ENCODE results near the gene CRYL1. TPM values are rescaled to one million over a fixed set of nuclear protein-coding genes. Genes with fewer than 3 reads are reported as not detected.

CRYL1 gene
- total and polyA plus RNA-seq, 2 of the 13 experiments (the other 11 are each of a cell fraction or from before 2014, with no cell fraction given), result 57.2 to 115 TPM

DNA sequence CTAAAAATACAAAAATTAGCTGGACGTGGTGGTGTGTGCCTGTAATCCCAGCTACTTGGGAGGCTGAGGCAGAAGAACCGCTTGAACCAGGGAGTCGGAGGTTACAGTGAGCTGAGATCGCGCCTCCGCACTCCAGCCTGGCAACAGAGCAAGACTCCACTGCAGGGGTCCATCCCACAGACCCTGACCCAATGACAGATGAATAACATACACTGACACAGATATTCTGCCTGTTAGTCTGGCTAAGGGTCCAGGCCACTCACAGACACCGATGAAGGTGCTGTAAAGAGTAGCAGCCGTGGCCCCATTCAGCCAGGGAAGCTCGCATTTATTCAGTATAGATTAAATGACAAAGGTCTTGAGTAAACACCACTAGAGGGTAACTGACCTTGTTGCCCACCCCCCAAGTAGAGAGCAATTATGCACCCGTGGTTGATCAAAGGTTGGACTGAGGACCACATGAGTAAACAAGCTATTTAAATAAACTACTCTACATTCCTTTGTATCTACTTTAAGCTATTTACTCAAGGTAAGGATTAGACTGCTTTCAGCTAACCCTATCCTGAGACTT, 8.5 kb upstream of the CRYL1 start (continued):
- 0 out of 2 replicates have a peak, but pooled peaks have one; percentile 20 for TF ChIP-seq HDAC1 (CRISPR knock-in tag; IDR thresholded peaks at IDR 0.05)
- no peak for TF ChIP-seq ZNF83 (CRISPR knock-in tag; IDR thresholded peaks at IDR 0.05; ENCODE audit: borderline replicate concordance)
- peak; percentile 36; the same call in 1 of the 2 replicates for TF ChIP-seq GATAD2A (CRISPR knock-in tag; IDR thresholded peaks at IDR 0.05)
- TF ChIP-seq RBM22 (optimal IDR thresholded peaks at IDR 0.05; ENCODE audit: low read length), result no peak
- TF ChIP-seq, protein P1, sequence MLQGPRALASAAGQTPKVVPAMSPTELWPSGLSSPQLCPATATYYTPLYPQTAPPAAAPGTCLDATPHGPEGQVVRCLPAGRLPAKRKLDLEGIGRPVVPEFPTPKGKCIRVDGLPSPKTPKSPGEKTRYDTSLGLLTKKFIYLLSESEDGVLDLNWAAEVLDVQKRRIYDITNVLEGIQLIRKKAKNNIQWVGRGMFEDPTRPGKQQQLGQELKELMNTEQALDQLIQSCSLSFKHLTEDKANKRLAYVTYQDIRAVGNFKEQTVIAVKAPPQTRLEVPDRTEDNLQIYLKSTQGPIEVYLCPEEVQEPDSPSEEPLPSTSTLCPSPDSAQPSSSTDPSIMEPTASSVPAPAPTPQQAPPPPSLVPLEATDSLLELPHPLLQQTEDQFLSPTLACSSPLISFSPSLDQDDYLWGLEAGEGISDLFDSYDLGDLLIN (CRISPR knock-in tag; IDR thresholded peaks at IDR 0.05; ENCODE audit: borderline replicate concordance), result no peak
- TF ChIP-seq, protein P2, sequence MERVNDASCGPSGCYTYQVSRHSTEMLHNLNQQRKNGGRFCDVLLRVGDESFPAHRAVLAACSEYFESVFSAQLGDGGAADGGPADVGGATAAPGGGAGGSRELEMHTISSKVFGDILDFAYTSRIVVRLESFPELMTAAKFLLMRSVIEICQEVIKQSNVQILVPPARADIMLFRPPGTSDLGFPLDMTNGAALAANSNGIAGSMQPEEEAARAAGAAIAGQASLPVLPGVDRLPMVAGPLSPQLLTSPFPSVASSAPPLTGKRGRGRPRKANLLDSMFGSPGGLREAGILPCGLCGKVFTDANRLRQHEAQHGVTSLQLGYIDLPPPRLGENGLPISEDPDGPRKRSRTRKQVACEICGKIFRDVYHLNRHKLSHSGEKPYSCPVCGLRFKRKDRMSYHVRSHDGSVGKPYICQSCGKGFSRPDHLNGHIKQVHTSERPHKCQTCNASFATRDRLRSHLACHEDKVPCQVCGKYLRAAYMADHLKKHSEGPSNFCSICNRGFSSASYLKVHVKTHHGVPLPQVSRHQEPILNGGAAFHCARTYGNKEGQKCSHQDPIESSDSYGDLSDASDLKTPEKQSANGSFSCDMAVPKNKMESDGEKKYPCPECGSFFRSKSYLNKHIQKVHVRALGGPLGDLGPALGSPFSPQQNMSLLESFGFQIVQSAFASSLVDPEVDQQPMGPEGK (CRISPR knock-in tag; IDR thresholded peaks at IDR 0.05), result peak; percentile 69; the same call in 1 of the 2 replicates
- no peak for TF ChIP-seq PTBP1 (IDR thresholded peaks at IDR 0.05; ENCODE audit: low read depth, low read length, poor library complexity, severe bottlenecking)
- TF ChIP-seq, protein P3, sequence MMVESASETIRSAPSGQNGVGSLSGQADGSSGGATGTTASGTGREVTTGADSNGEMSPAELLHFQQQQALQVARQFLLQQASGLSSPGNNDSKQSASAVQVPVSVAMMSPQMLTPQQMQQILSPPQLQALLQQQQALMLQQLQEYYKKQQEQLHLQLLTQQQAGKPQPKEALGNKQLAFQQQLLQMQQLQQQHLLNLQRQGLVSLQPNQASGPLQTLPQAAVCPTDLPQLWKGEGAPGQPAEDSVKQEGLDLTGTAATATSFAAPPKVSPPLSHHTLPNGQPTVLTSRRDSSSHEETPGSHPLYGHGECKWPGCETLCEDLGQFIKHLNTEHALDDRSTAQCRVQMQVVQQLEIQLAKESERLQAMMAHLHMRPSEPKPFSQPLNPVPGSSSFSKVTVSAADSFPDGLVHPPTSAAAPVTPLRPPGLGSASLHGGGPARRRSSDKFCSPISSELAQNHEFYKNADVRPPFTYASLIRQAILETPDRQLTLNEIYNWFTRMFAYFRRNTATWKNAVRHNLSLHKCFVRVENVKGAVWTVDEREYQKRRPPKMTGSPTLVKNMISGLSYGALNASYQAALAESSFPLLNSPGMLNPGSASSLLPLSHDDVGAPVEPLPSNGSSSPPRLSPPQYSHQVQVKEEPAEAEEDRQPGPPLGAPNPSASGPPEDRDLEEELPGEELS (CRISPR knock-in tag; IDR thresholded peaks at IDR 0.05), result peak; percentile 35
- no peak for TF ChIP-seq ZNF891 (CRISPR knock-in tag; IDR thresholded peaks at IDR 0.05)
- TF ChIP-seq, protein P4, sequence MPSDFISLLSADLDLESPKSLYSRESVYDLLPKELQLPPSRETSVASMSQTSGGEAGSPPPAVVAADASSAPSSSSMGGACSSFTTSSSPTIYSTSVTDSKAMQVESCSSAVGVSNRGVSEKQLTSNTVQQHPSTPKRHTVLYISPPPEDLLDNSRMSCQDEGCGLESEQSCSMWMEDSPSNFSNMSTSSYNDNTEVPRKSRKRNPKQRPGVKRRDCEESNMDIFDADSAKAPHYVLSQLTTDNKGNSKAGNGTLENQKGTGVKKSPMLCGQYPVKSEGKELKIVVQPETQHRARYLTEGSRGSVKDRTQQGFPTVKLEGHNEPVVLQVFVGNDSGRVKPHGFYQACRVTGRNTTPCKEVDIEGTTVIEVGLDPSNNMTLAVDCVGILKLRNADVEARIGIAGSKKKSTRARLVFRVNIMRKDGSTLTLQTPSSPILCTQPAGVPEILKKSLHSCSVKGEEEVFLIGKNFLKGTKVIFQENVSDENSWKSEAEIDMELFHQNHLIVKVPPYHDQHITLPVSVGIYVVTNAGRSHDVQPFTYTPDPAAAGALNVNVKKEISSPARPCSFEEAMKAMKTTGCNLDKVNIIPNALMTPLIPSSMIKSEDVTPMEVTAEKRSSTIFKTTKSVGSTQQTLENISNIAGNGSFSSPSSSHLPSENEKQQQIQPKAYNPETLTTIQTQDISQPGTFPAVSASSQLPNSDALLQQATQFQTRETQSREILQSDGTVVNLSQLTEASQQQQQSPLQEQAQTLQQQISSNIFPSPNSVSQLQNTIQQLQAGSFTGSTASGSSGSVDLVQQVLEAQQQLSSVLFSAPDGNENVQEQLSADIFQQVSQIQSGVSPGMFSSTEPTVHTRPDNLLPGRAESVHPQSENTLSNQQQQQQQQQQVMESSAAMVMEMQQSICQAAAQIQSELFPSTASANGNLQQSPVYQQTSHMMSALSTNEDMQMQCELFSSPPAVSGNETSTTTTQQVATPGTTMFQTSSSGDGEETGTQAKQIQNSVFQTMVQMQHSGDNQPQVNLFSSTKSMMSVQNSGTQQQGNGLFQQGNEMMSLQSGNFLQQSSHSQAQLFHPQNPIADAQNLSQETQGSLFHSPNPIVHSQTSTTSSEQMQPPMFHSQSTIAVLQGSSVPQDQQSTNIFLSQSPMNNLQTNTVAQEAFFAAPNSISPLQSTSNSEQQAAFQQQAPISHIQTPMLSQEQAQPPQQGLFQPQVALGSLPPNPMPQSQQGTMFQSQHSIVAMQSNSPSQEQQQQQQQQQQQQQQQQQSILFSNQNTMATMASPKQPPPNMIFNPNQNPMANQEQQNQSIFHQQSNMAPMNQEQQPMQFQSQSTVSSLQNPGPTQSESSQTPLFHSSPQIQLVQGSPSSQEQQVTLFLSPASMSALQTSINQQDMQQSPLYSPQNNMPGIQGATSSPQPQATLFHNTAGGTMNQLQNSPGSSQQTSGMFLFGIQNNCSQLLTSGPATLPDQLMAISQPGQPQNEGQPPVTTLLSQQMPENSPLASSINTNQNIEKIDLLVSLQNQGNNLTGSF (CRISPR knock-in tag; IDR thresholded peaks at IDR 0.05), result no peak
- no peak for TF ChIP-seq RFX5 (IDR thresholded peaks at IDR 0.05; ENCODE audit: low read depth, low read length)
- TF ChIP-seq, protein P5, sequence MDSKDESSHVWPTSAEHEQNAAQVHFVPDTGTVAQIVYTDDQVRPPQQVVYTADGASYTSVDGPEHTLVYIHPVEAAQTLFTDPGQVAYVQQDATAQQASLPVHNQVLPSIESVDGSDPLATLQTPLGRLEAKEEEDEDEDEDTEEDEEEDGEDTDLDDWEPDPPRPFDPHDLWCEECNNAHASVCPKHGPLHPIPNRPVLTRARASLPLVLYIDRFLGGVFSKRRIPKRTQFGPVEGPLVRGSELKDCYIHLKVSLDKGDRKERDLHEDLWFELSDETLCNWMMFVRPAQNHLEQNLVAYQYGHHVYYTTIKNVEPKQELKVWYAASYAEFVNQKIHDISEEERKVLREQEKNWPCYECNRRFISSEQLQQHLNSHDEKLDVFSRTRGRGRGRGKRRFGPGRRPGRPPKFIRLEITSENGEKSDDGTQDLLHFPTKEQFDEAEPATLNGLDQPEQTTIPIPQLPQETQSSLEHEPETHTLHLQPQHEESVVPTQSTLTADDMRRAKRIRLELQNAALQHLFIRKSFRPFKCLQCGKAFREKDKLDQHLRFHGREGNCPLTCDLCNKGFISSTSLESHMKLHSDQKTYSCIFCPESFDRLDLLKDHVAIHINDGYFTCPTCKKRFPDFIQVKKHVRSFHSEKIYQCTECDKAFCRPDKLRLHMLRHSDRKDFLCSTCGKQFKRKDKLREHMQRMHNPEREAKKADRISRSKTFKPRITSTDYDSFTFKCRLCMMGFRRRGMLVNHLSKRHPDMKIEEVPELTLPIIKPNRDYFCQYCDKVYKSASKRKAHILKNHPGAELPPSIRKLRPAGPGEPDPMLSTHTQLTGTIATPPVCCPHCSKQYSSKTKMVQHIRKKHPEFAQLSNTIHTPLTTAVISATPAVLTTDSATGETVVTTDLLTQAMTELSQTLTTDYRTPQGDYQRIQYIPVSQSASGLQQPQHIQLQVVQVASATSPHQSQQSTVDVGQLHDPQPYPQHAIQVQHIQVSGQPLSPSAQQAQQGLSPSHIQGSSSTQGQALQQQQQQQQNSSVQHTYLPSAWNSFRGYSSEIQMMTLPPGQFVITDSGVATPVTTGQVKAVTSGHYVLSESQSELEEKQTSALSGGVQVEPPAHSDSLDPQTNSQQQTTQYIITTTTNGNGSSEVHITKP (CRISPR knock-in tag; IDR thresholded peaks at IDR 0.05; ENCODE audit: low read depth), result no peak
- TF ChIP-seq ZNF431 (CRISPR knock-in tag; IDR thresholded peaks at IDR 0.05; ENCODE audit: borderline replicate concordance, low read depth), result no peak

Data from HepG2 (cell line).